Ishikawa (cell line): ENCODE measurements around the gene CLIC4.

Experiments used
- CEBPB ChIP-seq: IDR thresholded peaks from 2 replicates; pipeline ENCODE4 v1.6.1; 2012
- CREB1 ChIP-seq: IDR thresholded peaks from 2 replicates; pipeline ENCODE4 v1.6.1; 2012; ENCODE audit warnings: low read depth
- EGR1 ChIP-seq: IDR thresholded peaks from 2 replicates; pipeline ENCODE4 v1.6.1; 2012
- EP300 ChIP-seq: IDR thresholded peaks from 2 replicates; pipeline ENCODE4 v1.6.1; 2012; ENCODE audit warnings: borderline replicate concordance
- FOXM1 ChIP-seq: IDR thresholded peaks from 2 replicates; pipeline ENCODE4 v1.6.1; 2012; ENCODE audit warnings: low read depth, borderline replicate concordance
- NFIC ChIP-seq: IDR thresholded peaks from 2 replicates; pipeline ENCODE4 v1.6.1; 2012
- RAD21 ChIP-seq: IDR thresholded peaks from 2 replicates; pipeline ENCODE4 v1.6.1; 2012; ENCODE audit warnings: low read depth
- YY1 ChIP-seq: IDR thresholded peaks from 2 replicates; pipeline ENCODE4 v1.6.1; 2012; ENCODE audit warnings: low read depth
- TF ChIP-seq, protein P1 (sequence below): IDR thresholded peaks from 2 replicates; pipeline ENCODE4 v1.6.1; 2012

DNA sequence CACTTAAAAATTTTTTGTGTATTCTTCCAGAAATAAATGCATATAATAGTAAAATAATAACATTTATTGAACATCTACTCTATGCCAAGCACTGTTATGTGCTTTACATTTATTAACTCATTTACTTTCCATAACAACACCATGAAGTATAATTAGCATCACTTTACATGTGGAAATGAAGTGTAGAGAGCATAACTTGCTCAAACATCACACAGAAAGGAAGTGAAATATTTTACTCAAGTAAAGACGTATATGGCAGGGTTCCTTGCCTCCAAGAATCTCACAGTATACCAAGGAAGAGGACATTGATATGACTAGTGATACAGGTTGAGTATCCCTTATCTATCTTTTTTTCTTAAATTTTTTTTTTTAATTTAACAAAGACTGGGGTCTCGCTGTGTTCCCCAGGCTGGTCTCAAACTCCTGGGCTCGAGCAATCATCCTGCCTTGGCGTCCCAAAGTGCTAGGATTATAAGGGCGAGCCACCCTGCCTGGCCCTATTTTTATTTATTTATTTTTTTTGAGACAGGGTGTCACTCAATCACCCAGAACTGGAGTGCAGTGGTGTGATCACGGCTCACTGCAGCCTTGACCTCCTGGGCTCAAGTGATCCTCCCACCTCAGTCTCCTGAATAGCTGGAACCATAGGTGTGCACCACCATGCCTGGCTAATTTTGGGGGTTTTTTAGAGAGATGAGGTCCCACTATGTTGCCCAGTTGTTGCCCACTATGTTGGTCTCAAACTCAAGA is 7.7 kb upstream of the CLIC4 start:
- TF ChIP-seq EP300 (no peak), EGR1 (no peak), NFIC (no peak), RAD21 (no peak), CEBPB (no peak), YY1 (no peak), CREB1 (no peak), FOXM1 (no peak)
- TF ChIP-seq, protein P1, sequence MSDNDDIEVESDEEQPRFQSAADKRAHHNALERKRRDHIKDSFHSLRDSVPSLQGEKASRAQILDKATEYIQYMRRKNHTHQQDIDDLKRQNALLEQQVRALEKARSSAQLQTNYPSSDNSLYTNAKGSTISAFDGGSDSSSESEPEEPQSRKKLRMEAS: no peak
